ENCODE results near the gene ABCC1. TPM values are rescaled to one million over a fixed set of nuclear protein-coding genes. Genes with fewer than 3 reads are reported as not detected.
"Not testable (repeated sequence)": the region's sequence is repeated elsewhere in the genome, so short reads cannot be mapped to it uniquely, and the experiment has no call there.

The ABCC1 gene
- total RNA-seq, 2 donors from 2014 or later, result 51.8 to 66.9 TPM

GRCh38 chr16:15973421-15973820 lies 24.0 kb downstream of the ABCC1 start:
- ATAC-seq (no peak), DNase-seq (ENCODE audit: low spot score in 2 of 2) (no peak)
- H3K9me3 Mint-ChIP-seq, result peaks cover 13 to 36% of the 10 kb centered on the region in 2 donors
- H3K36me3 Mint-ChIP-seq, result peaks cover 47 to 74% of the 10 kb centered on the region in 2 donors
- H3K27ac Mint-ChIP-seq, result no peak overlapping the region

DNA sequence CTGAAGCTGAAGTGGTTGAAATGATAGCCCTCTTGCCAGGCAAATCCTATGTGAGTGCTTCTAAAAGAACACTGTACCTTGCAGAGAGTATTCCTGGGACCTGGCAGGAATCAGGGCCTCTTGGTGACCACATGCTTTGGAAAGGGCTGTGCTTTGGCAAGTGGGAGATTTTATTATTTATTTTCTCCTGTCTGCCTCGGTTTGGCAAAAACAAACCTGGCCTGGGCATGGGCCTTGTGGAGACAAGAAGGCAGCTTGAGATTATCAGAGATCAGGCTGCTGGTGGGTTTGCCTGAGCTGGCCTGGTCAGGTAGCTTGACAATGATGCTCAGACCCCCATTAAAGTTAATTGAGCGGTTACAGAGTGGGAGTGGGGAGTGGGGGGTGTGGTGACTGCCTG lies 24.6 kb downstream of the ABCC1 start:
- peaks cover 16 to 40% of the 10 kb centered on the region in 2 donors for H3K9me3 Mint-ChIP-seq
- DNase-seq (ENCODE audit: low spot score in 2 of 2) (no peak), ATAC-seq (no peak)
- H3K27ac Mint-ChIP-seq, result no peak overlapping the region
- peaks cover 53 to 75% of the 10 kb centered on the region in 2 donors for H3K36me3 Mint-ChIP-seq

- peaks cover 58 to 79% of the 10 kb centered on the region in 2 donors for H3K36me3 Mint-ChIP-seq
- DNase-seq (ENCODE audit: low spot score in 2 of 2) (no peak), ATAC-seq (no peak)
- peak overlapping the region in 1 of 2 donors; percentile 88 for H3K27ac Mint-ChIP-seq
- H3K9me3 Mint-ChIP-seq, result peaks cover 21 to 49% of the 10 kb centered on the region in 2 donors
These were observed 25.8 kb downstream of the ABCC1 start for GRCh38 chr16:15975172-15975571.

DNA sequence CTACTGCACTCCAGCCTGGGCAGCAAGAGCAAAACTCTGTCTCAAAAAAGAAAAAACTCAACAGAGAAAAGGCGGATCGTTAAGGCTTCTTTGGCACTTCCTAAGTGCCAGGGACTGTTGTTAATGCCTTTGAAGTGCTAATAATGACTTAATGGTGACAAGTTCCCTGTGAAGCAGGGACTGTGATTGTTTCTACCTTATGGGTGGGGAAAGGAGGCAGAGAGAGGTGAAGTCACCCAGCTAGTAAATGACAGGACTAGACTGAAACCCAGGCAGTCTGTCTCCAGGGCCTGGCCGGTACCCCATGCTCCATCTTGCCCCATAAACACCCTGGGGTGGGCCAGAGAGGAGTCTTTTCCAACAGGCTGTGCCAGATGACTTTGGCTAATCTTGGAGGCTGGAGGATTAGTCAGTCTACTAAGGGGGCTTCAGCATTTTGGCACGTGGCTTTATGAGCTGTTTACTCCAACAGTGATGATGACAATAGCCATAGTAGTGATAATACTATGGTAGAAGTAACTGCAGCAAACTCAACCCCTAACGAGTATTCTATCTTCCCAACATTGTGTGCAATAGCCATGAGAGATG lies 26.9 kb downstream of the ABCC1 start:
- DNase-seq (ENCODE audit: low spot score in 2 of 2) (no peak), ATAC-seq (peak in 1 of 2 donors; percentile 26)
- Mint-ChIP-seq H3K9me3 (peaks cover 23 to 46% of the 10 kb centered on the region in 2 donors), H3K27ac (peak overlapping the region; percentile 78), H3K36me3 (peaks cover 59 to 79% of the 10 kb centered on the region in 2 donors)

DNA sequence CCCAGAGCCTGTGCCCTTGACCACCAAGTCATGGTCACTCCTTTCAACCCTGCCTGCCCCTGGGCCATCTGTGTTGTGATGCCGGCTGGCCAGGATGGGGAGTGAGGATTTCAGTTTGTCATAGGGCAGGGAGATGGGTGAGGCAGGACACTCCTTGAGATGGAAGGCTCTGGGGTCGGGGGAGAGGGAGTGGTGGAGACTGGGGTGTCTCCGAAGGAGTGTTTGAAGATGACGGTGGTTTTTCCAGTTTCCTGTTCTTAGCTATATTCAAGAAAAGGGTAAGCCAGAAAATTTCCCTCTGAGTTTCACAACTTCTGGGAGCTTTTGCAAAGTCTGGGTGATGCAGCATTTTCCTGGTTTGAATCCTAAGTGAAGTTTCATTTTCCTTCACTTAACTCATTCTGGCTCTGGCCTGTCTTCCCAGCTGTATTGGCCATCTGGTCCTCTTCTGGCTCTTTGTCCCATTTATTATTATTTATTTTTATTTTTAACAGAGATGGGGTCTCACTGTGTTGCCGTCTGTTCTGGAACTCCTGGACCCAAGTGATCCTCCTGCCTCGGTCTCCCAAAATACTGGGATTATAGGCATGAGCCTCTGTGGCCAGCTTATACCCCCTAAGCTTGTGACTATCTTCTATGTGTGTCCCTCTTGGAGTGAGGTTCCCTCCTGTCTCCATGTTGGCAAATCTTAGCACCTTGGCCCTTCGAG lies 27.7 kb downstream of the ABCC1 start:
- ATAC-seq (peak in 1 of 2 donors; percentile 62), DNase-seq (ENCODE audit: low spot score in 2 of 2) (no peak)
- Mint-ChIP-seq H3K27ac (peak overlapping the region in 1 of 2 donors; percentile 78), H3K9me3 (peaks cover 24 to 46% of the 10 kb centered on the region in 2 donors), H3K36me3 (peaks cover 60 to 79% of the 10 kb centered on the region in 2 donors)

- DNase-seq (ENCODE audit: low spot score in 2 of 2), result no peak
- peaks cover 22 to 44% of the 10 kb centered on the region in 2 donors for H3K9me3 Mint-ChIP-seq
These were observed 30.4 kb downstream of the ABCC1 start for GRCh38 chr16:15979801-15980200.

DNA sequence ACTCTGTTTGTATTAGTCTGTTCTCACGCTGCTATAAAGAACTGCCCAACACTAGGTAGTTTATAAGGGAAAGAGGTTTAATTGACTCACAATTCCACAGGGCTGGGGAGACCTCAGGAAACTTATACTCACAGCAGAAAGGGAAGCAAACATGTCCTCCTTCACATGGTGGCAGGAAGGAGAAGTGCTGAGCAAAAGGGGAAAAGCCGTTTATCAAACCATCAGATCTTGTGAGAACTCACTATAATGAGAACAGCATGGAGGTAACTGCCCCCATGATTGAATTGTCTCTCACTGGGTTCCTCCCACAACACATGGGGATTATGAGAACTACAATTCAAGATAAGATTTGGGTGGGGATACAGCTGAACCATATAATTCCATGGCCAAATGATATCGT lies 30.9 kb downstream of the ABCC1 start:
- Mint-ChIP-seq H3K27ac (no peak overlapping the region), H3K36me3 (peaks cover 57 to 90% of the 10 kb centered on the region in 2 donors), H3K9me3 (peaks cover 22 to 44% of the 10 kb centered on the region in 2 donors)
- DNase-seq (ENCODE audit: low spot score in 2 of 2), result no peak
- ATAC-seq, result no peak

More at GRCh38 chr16:15979801-15980200, 30.4 kb downstream of the ABCC1 start:
- H3K36me3 Mint-ChIP-seq, result peaks cover 57 to 95% of the 10 kb centered on the region in 2 donors
- no peak overlapping the region for H3K27ac Mint-ChIP-seq
- ATAC-seq, result no peak

DNA sequence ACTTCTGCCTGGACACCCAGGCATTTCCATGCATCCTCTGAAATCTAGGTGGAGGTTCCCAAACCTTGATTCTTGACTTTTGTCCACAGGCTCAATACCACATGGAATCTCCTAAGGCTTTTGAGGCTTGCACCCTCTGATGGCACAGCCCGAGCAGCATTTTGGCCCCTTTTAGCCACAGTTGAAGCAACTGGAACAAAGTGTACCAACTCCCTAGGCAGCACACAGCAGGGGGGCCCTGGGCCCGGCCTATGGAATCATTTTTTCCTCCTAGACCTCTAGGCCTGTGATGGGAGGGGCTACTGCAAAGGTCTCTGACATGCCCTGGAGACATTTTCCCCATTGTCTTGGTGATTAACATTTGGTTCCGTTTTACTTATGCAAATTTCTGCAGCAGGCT lies 32.0 kb downstream of the ABCC1 start:
- peak overlapping the region in 1 of 2 donors; percentile 60 for H3K27ac Mint-ChIP-seq
- DNase-seq (ENCODE audit: low spot score in 2 of 2) (no peak), ATAC-seq (no peak)
- H3K9me3 Mint-ChIP-seq, result peaks cover 22 to 43% of the 10 kb centered on the region in 2 donors
- peaks cover 57 to 79% of the 10 kb centered on the region in 2 donors for H3K36me3 Mint-ChIP-seq

DNA sequence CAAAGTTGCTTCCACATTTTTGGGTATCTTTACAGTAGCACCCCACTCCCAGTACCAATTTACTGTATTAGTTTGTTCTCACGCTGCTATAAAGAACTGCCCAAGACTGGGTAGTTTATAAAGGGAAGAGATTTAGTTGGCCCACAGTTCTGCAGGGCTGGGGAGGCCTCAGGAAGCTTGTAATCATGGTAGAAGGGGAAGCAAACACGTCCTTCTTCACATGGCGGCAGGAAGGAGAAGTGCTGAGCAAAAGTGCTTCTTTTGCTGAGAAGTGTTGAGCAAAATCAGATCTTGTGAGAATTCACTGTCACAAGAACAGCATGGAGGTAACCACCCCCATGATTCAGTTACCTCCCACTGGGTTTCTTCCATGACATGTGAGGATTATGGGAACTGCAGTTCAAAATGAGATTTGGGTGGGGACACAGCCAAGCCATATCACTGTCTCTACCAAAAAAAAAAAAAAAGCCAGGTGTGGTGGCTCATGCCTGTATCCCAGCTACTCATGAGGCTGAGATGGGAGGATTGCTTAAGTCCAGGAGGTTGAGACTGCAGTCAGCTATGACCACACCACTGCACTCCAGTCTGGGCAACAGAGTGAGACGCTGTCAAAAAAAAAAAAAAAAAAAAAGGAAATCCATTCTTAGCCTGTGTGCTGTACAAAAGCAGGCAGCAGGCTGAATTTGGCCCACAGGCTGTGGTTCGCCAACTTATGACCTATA lies 32.9 kb downstream of the ABCC1 start:
- Mint-ChIP-seq H3K36me3 (peaks cover 51 to 71% of the 10 kb centered on the region in 2 donors), H3K9me3 (peaks cover 22 to 37% of the 10 kb centered on the region in 2 donors), H3K27ac (peak overlapping the region in 1 of 2 donors; percentile 60)
- ATAC-seq, result peak in 1 of 2 donors; percentile 28
- DNase-seq (ENCODE audit: low spot score in 2 of 2), result not testable (repeated sequence)

DNA sequence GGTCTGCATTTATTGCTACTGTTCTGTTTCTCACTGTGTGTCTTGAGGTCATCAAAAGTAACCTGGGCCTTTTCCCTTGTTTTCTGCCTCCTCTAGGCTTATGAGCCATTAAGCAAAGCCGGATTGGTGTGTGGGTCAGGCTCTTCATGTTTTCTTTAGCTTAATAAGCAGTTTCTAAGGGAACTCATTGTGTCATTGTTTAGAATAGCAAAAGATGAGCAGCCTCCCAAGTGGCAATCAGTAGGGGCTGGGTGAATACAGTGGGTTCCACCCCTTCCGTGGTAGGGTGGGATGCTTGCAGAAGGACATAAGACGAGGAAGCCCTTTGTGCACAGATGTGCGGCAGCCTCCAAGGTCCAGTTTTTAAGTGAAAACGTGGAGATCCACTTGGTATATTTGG lies 34.5 kb downstream of the ABCC1 start:
- DNase-seq (ENCODE audit: low spot score in 2 of 2), result no peak
- Mint-ChIP-seq H3K9me3 (peaks cover 16 to 25% of the 10 kb centered on the region in 2 donors), H3K36me3 (peaks cover 35 to 56% of the 10 kb centered on the region in 2 donors), H3K27ac (peak overlapping the region in 1 of 2 donors; percentile 8)
- ATAC-seq, result no peak

GRCh38 chr16:15985144-15985543 lies 35.7 kb downstream of the ABCC1 start:
- ATAC-seq (no peak), DNase-seq (ENCODE audit: low spot score in 2 of 2) (no peak)
- H3K36me3 Mint-ChIP-seq, result peaks cover 23 to 43% of the 10 kb centered on the region in 2 donors
- peak overlapping the region; percentile 32 to 61 for H3K27ac Mint-ChIP-seq
- H3K9me3 Mint-ChIP-seq, result peaks cover 12 to 15% of the 10 kb centered on the region in 2 donors

DNA sequence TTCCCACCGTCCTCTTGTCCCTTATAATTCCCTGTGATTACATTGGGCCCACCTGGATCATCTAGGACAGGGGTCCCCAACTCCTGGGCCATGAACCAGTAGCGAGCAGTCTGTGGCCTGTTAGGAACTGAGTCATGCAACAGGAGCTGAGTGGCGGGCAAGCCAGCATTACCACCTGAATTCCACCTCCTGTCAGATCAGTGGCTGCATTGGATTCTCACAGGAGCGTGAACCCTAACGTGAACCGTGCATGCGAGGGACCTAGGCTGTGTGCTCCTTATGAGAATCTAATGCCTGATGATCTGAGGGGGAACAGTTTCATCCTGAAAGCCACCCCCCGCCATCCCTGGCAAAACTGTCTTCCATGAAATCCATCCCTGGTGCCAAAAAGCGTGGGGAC lies 36.8 kb downstream of the ABCC1 start:
- DNase-seq (ENCODE audit: low spot score in 2 of 2) (no peak), ATAC-seq (no peak)
- H3K36me3 Mint-ChIP-seq, result peaks cover 12 to 32% of the 10 kb centered on the region in 2 donors
- peaks cover 6 to 8% of the 10 kb centered on the region in 2 donors for H3K9me3 Mint-ChIP-seq
- peak overlapping the region; percentile 50 to 61 for H3K27ac Mint-ChIP-seq

- H3K27ac Mint-ChIP-seq, result peak overlapping the region; percentile 28 to 88
- H3K36me3 Mint-ChIP-seq, result peaks cover 0 to 10% of the 10 kb centered on the region in 2 donors
- ATAC-seq (no peak), DNase-seq (ENCODE audit: low spot score in 2 of 2) (no peak)
- H3K9me3 Mint-ChIP-seq, result no peaks in the 10 kb centered on the region
These were observed 39.0 kb downstream of the ABCC1 start for GRCh38 chr16:15988268-15989013.

DNA sequence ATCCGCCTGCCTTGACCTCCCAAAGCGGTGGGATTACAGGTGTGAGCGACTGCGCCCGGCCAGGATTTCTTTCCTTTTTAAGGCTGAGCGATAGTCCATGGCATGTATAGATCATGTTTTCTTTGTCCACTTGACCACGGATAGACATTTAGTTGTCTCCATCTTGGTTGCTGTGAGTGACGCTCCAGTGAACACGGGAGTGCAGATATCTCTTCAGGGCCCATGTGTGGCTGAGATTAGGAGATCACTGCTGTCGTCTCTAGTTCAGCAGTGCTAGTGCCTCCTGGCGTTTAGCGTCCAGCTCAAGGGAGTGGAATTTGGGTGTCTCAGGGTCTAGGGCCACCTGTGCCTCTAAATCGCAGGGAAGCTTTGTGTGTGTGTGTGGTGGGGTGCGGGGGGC lies 41.5 kb downstream of the ABCC1 start:
- no peaks in the 10 kb centered on the region for H3K9me3 Mint-ChIP-seq
- ATAC-seq, result no peak

DNA sequence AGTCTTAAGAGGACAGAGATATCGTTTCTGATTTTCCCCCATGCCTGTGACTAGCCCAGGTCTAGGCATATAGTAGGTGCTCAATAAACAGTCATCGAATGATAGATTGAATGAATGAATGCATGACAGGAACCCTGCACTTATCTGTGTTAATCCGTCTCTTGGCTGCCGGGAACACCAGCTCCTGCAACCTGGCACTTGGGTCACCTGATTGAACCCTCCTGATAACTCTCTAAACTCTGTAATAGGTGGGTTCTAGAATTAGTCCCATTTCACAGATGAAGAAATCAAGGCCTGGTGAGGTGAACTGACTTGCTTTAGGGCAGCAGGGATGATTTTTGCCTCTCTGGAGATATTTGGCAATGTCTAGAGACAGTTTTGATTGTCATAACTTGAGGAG lies 43.7 kb downstream of the ABCC1 start:
- DNase-seq (ENCODE audit: low spot score in 2 of 2) (no peak), ATAC-seq (peak in 1 of 2 donors; percentile 40)
- H3K27ac Mint-ChIP-seq, result no peak overlapping the region
- no peaks in the 10 kb centered on the region for H3K36me3 Mint-ChIP-seq
- H3K9me3 Mint-ChIP-seq, result no peaks in the 10 kb centered on the region

More for the DNA sequence above, 41.5 kb downstream of the ABCC1 start:
- Mint-ChIP-seq H3K36me3 (no peaks in the 10 kb centered on the region), H3K27ac (no peak overlapping the region)
- no peak for DNase-seq (ENCODE audit: low spot score in 2 of 2)

DNA sequence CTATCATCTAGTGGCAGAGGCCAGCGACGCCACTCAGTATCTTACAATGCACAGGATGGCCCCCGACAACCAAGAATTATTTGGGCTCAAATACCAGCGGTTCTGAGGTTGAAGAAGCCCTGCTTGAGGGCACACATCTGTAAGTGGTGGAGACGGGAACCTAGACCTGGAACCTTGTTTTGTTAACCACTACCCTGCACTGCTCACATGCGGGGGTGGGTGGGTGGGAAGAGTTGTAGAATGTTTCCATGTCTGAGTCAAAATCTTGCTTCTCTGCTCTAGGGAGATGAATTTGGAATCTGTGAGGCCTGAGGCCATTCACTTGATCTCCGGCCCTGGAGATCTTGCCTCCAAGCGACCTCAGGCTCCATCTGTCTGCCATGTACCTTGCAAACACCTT lies 44.1 kb downstream of the ABCC1 start:
- DNase-seq (ENCODE audit: low spot score in 2 of 2), result no peak
- Mint-ChIP-seq H3K9me3 (no peaks in the 10 kb centered on the region), H3K27ac (no peak overlapping the region), H3K36me3 (no peaks in the 10 kb centered on the region)
- ATAC-seq, result no peak

Data from activated naive CD4-positive, alpha-beta T cell treated with anti-CD3 and anti-CD28 coated beads, Interleukin-2, amount 50 U/mL, for 72 hours (primary cell).